ENCODE measurements around the gene SFXN5.
"Not testable (repeated sequence)": the region's sequence is repeated elsewhere in the genome, so short reads cannot be mapped to it uniquely, and the experiment has no call there.

Gene SFXN5

DNA sequence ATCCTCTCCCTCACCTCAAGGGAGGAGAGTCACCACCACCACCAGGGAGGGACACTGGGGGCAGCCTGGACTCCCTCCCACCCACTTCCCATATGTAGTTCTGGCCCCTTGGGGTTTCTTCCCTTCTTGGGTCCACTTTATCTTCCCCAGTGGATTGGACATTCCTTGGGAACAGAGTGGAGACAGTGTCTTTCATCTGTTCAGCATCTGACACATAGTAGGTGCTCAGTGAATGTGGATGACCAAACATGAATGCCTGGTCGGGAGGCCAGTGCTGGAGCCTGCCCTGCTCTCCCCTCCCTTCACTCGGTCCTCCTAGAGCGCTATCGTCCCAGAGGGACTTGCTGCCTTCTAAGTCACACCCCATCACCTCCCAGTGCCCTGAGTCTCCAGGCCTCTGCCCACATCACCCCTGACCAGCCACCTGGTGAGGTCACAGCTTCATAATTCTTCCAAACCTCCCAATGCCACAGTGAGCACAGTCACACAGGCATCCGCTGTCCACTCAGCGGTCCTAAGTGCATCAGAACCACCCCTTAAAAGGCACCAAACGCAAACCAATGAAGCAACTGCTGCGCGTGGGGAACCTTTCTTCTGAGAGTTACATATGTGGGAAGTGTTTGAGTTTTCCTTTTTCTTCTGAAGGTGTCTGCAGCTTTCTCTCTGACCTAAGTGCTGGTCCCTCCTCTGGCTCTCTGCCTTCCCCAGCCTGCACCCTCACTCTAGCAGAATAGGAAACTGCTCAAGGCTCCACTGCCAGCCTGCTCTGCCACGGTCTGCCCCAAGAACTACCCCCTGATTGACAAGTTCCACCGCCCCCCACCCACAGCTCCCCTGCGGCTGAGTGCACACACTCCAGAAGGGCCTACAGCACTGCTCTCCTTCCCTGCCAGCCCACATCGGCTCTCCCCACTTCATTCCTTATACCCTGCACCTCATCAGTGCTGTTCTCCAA is 7.2 kb upstream of the SFXN5 start:
- DNase-seq (ENCODE audit: extremely low read depth in 1 of 2, low read depth in 1 of 2), result no peak

DNA sequence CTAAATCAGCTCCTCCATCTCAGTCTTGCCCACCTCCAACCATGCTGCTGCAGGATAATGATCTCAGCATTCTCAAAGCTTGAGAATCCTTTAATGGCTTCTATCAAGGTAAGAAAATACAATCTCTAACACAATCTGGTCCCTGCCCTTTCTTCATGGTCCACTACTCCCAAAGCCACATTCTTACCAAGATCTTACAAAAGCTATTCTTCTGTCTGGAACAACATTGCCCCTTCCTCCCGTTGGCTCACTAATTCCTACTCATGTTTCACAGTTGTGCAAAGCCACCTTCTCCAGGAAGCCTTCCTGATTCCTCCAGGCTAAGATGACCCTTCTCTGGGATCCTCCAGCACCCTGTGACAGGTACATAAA is 5.9 kb upstream of the SFXN5 start:
- no peak for DNase-seq (ENCODE audit: extremely low read depth in 1 of 2, low read depth in 1 of 2)

DNA sequence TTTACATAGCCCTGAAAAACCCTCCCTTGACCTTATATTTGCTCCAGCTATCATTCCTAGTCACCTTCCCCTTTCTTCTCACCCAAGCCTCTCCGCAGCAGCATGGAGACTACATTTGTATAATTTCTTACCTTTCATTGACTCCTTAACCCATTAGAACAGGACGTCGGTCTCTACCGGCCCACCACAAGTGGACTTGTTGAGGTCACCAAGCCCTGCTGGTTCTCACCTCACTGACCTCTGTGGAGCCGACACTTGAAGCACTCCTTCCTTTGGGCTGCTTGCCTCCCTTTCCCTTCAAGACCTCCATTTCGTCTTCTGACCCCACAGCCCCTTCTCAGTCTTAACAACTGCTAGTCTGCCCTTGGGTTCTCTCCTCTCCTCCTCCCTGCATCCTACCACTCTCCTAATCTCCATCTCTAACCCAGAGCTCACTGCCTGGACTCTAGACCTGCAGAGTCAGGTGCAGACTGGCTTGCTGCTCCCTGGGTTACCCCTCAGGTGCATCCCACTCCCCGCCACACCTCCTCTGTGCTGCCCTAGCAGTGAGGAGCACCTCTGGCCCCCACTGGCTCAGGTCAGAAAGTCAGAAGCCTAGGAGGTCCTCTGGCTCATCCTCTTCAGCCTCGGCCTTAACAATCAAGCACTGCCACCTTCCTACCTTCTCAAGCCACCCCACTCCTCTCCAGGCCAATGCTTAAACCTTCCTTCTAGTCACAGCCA is 5.3 kb upstream of the SFXN5 start:
- no peak for DNase-seq (ENCODE audit: extremely low read depth in 1 of 2, low read depth in 1 of 2)

DNA sequence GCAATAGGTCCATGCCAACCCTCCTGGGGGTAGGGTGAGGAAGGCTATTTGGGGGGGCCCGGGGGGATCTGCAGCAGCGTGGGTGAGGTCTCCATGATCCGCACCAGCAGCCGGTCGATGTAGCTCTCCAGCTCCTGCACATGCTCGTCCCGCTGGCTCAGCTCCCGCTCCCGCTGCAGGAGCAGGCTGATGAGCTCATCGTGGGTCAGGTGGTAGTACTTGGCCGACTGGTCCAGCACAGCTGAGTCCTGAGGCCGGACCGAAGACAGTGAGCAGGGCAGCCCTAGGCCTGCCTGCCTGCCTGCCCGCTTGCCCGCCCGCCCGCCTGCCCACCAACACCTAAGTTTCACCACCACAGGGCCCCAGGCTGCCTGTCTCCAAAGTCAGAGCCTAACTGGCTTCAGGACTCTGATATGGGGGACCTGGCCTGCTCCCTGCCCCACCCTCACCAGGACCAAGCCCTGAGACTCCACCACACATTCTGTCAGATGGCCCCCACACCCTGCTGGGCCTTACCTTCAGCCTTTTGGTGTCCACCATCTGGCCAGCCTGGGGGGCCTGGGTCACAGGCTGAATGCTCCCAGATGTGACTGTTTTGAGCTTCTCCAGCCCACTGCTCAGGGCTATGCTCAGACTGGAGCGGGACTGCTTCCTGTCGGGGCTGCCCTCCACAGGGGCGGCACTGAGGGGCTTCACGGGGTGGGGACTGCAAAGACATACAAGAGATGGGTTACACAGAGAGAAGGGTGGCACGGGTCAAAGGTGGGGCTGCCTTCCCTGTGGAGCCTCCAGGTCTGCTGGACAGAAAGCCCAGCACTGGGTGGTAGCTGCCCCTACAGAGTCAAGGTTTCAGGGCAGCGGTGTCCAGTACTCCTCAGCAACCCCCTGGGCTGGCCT is 4.2 kb upstream of the SFXN5 start:
- DNase-seq (ENCODE audit: extremely low read depth in 1 of 2, low read depth in 1 of 2), result no peak

DNA sequence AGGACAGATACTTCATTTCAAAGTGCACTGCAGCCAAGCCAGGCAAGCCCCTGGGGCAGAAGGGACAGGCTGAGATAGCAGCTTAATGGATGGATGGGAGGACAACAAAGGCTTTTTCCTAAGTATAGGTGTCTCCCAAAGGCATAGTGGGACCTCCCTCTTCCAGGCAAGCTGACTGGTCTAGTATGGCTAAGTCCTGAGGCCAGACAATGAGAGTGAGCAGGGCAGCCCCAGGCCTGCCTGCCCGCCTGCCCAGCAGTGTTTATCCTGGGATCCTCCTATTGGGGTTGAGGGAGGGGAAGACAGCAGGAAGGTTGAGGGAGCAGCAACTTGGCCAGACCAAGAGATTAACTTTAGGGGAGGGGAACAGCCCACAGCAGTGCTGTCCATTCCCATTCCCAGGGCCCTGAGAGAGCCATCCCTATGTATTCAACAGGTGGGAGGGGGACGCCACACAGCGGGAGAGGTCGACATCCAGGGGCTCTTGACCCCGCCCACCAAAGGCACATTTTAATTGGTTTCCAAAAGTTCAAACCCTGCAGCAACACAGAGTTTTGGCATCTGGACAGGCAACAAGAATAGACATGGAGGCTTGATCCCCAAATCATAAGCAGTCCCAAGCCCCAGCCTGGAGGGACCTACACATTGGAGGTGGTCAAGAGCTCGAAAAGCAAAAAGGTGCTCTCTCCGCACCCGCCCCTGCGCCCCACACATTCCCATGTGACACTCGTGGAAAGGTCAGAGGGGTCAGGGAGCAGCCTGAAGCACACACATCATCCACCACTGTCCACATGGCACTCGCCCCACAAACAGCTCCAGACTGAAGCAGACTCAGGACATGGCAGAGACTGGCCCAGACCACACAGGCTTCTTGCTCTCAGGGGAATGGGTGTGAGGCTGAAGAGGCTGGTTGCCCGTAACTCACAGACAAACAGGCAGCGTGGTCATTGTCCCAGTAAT is 2.9 kb upstream of the SFXN5 start:
- DNase-seq (ENCODE audit: extremely low read depth in 1 of 2, low read depth in 1 of 2), result no peak

DNA sequence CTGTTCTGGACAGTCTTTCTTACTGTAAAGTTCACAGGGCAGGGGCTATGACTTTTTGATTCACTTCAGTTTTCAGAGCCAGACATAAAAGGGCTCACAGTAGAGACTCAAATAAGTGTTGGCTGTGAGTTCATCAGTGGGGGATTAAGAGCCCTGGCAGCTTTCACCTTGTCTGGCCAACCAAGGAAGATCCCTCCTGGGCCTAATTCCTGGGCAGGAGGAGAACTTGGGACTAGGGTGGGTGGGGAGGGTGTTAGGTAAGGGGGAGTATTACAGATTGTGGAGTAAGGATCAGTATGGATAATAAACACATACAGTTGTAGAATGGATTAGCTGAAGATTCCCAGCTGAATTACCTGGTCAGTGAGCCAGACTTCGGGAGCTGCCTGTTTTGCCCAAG is 904 bp upstream of the SFXN5 start:
- no peak for DNase-seq (ENCODE audit: extremely low read depth in 1 of 2, low read depth in 1 of 2)

DNA sequence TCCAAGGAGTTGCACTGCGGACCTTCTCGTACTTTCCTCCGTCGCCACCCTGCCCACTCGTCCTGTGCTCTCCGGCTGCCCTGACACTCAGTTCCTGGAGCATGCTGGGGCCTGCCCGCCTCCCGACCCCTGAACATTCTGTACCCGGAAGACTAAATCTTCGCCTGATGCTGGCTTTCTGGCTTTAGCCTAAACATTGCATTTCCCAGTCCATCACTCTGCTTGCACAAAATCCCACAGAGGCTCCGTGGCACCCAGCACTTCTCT is 550 bp upstream of the SFXN5 start:
- DNase-seq (ENCODE audit: extremely low read depth in 1 of 2, low read depth in 1 of 2), result no peak

DNA sequence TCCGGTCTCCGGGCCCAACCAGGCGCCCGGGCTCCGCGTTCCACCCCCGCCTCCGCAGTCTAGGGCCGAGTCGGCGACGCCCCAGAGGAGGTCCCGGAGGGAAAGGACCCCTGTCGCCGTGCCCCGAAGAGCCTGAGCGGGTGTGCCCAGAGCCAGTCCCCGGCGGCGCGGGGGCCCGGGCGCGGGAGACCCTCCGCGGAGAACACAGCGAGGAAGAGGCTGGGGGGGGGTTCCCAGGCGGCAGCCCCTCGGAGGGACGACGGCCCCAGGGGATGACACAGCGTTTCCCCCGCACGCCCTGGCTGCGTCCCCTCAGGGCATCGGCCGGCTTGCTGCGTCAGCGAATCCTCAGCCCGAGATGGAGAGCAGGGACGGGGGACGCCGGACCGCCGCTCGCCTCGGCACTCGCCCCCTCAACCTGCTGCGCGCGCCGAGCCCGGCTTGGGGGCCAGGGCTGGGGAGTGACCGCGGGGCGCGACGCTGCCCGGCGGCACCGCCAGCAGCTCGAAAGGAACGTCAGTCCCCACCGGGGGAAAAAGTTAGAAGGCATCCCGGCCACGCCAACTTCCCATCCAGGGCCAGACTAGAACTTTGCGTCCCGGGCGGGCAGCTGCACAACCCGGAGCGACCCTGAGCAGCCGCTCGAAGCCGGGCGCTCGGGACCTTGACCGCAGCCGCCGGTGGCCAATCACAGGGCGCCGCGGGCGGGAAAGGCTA is 711 bp downstream of the SFXN5 start:
- peak; percentile 29 to 31 for DNase-seq (ENCODE audit: extremely low read depth in 1 of 2, low read depth in 1 of 2)

DNA sequence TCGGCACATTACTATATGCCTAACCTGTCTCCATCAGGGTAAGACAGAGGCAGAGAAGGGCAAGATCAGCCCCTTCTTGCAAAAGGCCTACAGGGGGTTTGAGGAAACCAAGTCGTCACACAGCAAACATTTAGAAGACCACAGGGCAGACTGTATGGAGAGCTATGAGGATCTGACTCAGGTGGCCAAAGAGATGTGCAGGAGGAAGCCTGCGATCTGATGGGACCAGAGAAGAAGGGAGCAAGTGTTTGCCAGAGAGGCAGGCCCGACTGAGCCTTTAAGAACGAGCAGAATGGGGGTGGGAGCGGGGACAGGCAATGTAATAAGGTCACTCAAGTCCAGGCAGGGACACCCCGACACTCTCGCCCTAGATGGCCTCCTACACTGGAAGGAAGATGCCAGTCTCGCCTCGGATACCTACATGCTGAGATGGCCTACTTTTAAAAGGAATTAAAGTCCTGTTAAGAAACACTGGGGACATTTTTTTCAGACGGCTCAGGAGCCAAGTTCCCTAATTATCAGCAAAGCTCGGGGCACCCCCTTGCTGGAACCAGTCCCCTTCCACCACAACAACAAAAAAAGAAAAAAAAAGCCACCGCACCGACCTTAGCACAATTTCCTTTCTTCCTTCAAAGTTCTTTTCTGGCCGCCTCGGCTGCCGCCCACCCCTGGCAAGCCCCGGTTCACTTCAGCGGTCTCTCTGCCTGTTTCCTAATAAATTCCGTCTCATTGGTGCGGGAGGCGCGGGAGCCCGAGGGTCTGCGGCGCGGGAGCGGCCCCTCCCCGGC is 1.5 kb downstream of the SFXN5 start:
- no peak for DNase-seq (ENCODE audit: extremely low read depth in 1 of 2, low read depth in 1 of 2)

DNA sequence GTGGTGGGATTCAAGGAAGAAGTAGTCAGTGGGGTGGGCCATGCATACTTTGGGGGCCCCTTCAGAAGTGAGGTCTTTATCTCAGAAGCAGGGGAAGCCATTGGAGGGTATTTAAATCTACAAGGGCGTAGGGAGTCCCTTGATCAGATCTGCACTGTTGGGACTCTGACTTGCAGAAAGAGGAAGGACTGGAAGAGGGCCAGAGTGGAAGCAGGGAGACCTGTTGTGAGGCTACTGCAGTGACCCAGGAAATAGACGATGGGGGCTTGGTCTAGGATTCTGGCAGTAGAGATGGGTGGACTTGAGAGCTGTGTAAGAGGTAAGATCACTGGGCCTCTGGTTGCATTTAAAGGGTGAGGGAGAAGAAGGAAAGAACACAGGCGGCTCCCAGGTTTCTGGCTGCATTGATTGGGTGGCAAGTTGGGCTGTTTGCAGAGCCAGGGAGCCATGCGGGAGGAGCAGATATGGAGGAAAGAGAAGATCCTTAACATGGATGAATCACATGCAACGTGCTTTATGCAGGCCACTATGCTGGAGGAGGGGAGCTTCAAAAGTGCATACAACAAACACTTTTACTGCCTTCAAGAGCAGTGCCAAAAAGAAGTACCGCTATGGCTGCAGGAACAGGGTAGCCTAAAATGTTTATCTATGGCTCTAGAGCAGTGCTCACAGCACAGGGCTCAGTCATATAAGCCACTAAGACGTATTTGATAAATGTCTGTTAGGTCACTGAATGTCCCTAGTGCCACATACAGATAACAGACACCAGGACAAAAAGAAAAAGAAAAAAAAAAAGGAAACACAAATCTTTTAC is 2.3 kb downstream of the SFXN5 start:
- no peak for DNase-seq (ENCODE audit: extremely low read depth in 1 of 2, low read depth in 1 of 2)

DNA sequence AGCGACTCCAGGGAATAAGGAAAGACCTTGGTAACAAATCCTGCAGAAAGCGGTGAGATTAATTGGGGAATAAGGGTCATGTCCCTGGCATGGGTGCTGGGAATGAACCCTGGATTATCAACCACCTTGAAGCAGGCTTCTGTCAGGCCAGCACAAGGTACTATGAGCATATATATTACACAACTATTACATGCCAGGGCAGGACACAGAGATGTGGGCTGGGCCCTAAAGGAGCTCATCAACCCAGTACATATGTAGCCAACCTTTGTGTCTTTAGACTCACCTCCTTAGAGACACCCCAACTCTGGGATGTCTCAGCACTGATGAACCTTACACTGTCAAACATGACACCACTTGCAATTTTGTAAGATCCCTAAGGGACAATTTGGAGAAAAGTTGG is 3.4 kb downstream of the SFXN5 start:
- no peak for DNase-seq (ENCODE audit: extremely low read depth in 1 of 2, low read depth in 1 of 2)

DNA sequence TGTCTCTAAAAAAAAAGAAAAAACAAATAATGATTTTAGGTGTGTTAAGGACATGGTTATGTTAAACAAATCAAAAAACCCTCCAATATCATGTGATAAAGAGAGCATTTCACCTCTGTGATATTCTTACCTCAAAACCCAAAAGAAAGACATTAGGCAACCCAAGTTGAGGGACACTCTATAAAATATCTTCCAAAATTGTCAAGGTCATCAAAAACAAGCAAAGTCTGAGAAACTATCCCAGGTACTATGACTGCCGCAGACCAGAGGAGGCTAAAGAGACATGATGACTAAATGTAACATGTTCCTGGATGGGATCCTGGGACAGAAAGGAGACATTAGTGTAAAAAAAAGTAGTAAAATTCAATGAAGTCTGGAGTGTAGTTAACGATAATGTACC is 4.5 kb downstream of the SFXN5 start:
- DNase-seq (ENCODE audit: extremely low read depth in 1 of 2, low read depth in 1 of 2), result no peak

DNA sequence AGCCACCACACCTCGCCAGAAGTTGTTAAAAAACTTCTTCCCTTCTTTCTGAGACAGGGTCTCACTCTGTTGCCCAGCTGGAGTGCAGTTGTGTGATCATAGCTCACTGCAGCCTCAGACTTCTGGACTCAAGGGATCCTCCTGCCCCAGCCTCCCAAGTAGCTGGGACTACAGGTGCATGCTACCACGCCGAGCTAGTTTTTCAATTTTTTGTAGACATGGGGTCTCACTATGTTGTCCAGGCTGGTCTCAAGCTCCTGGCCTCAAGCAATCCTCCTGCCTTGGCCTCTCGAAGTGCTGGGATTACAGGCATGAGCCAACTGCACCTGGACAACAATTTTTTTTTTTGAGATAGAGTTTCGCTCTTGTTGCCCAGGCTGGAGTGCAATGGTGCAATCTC is 6.4 kb downstream of the SFXN5 start:
- DNase-seq (ENCODE audit: extremely low read depth in 1 of 2, low read depth in 1 of 2), result not testable (repeated sequence)

DNA sequence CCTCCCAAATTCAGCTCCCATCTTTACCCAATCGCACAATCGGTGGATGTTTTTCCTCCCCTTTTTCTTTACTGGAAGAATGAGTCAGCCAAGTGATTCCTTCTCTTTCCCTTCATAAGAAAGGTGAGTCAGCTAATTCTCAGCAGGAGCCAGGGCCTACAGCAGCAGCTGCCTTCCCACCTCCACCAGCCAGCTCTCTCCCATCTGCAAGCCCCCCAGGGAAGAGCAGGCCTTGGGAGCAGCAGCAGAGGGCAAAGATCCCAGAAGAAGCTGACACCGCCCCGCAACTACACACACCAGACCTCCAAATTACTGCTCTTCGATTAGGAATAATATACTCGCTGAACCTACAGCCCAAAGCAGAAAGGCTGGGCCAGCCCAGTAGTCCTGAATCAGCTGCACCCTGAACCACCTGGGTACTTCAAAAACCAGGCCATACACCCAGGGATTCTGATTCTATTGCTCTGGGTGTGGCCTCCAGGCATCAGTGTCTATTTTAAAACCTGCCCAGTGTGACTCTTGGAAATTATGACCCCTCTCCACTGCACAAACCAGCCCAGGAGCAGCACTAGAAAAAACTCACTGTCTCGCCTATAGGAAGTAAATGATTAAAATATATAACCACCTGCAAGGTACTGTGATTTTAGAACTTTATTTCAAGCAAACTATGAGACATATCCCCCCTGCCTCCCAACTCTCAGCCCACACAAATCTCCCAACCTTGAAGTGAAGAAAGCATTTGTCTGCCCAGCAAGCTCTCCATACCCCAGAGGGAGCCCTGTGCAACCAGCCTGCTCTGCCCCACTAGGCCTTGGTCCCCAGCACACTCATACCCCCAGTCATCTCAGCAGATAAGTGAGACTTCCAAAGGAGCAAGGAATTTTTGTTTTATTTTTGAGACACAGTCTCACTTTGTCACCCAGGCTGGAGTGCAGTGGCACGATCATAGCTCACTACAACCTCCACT is 7.3 kb downstream of the SFXN5 start:
- DNase-seq (ENCODE audit: extremely low read depth in 1 of 2, low read depth in 1 of 2), result no peak

DNA sequence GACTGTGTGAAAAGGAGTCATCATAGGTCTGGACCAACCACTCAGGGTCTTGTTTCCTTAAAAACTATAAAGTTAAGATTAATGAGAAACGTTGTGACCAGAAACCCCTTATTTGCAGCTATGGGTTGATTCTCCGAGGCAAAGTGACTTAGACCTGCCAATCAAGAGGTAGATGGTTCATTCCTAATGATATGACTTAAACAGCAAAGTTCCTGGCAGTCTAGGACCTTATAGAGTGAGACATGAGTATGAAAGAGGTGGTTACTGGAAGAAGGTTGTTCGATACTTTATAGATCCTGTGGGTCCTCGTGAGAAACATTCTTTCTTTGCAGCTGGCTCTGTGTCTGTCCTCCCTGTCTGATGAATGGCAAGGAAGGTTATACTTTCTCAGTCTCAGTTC is 8.0 kb downstream of the SFXN5 start:
- no peak for DNase-seq (ENCODE audit: extremely low read depth in 1 of 2, low read depth in 1 of 2)

DNA sequence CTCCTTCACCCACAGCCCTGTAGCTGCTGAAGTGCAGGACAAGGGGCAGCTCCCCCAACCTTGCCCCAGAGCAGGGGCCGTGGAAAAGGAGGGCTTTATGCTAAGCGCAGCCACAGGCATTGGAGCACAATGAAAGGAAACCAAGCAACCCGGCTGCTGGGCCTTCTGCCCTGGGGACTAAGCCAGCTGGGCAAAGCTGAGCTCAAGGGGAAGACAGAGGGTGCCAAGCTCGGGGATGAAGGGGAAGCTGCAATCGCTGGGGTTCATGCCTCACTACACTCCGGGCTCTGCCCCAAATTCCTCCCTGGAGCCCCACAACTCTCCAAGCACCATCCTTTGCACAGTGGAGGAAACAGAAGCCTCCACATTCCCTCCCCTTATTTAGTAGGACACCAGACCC is 12.4 kb downstream of the SFXN5 start:
- DNase-seq (ENCODE audit: extremely low read depth in 1 of 2, low read depth in 1 of 2), result no peak

DNA sequence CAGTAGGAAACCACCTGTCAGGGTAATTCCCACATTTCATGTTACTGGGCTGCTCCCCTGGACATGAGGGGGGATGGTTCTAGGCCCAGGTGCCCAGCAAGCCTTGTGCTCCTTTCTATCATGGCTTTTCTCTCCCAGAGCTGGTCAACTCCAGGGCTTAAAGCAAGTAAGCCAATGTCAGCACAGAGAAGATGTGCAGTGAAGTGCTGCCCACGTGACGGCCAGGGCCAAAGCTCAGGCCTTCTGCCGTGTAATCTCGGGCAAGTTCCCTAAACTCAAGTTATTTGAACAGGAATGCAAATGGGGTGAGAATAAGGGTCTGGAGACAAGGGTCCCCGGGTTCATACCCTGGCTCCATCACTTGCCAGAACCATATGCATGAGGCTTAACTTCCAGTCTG is 16.5 kb downstream of the SFXN5 start:
- DNase-seq (ENCODE audit: extremely low read depth in 1 of 2, low read depth in 1 of 2), result no peak
